Loucy (cell line): Measurements from ENCODE around the gene TEX28.
"Not testable (repeated sequence)": the region's sequence is repeated elsewhere in the genome, so short reads cannot be mapped to it uniquely, and the experiment has no call there.

Experiments
- H2AFZ ChIP-seq: fragments of 200-600 bp; sonication (generic); 2 replicates; pipeline ENCODE4 v1.6.0; 2016; ENCODE audit warnings: antibody characterized with exemption, mild to moderate bottlenecking, low read length, moderate library complexity
- H3F3A ChIP-seq: fragments of 200-600 bp; 2 replicates; pipeline ENCODE4 v1.6.0; 2016; ENCODE audit warnings: antibody characterized with exemption, low read depth, mild to moderate bottlenecking
- H3K27me3 ChIP-seq: fragments of 200-600 bp; sonication (generic); 2 replicates; pipeline ENCODE4 v1.6.1; 2014; ENCODE audit warnings: low read length, mild to moderate bottlenecking; ENCODE audit not compliant: insufficient read depth, poor library complexity, severe bottlenecking
- H3K36me3 ChIP-seq: fragments of 200-600 bp; sonication (generic); 2 replicates; pipeline ENCODE4 v1.6.1; 2016; ENCODE audit warnings: low read length; ENCODE audit not compliant: insufficient read depth
- H3K4me1 ChIP-seq: fragments of 200-600 bp; sonication (generic); 2 replicates; pipeline ENCODE4 v1.5.1; 2014; ENCODE audit warnings: low read length, mild to moderate bottlenecking; ENCODE audit not compliant: insufficient read depth, poor library complexity, severe bottlenecking
- H3K4me2 ChIP-seq: fragments of 200-600 bp; sonication (generic); 2 replicates; pipeline ENCODE4 v1.6.0; 2014; ENCODE audit warnings: antibody characterized with exemption, low read length, low read depth, mild to moderate bottlenecking; ENCODE audit not compliant: poor library complexity, severe bottlenecking
- H3K4me3 ChIP-seq: fragments of 200-600 bp; sonication (generic); 2 replicates; pipeline ENCODE4 v1.5.1; 2014; ENCODE audit warnings: low read length, mild to moderate bottlenecking, mixed read lengths; ENCODE audit not compliant: poor library complexity, severe bottlenecking
- H3K79me2 ChIP-seq: fragments of 200-600 bp; sonication (generic); 2 replicates; pipeline ENCODE4 v1.6.1; 2014; ENCODE audit warnings: low read length; ENCODE audit not compliant: insufficient read depth
- H3K9ac ChIP-seq: fragments of 200-600 bp; sonication (generic); 2 replicates; pipeline ENCODE4 v1.6.0; 2014; ENCODE audit warnings: mild to moderate bottlenecking, low read depth, low read length, moderate library complexity; ENCODE audit not compliant: poor library complexity, severe bottlenecking
- H3K9me2 ChIP-seq: fragments of 200-600 bp; sonication (generic); replicated peaks from 2 replicates; pipeline ENCODE4 v1.6.1; 2016; ENCODE audit warnings: low read depth, low read length, mixed read lengths
- H3K9me3 ChIP-seq: fragments of 200-600 bp; sonication (generic); 2 replicates; pipeline ENCODE4 v1.6.1; 2014; ENCODE audit warnings: mild to moderate bottlenecking, antibody characterized with exemption, low read length, low read depth; ENCODE audit not compliant: insufficient read depth
- H4K20me1 ChIP-seq: fragments of 200-600 bp; sonication (generic); 2 replicates; pipeline ENCODE4 v1.6.0; 2014; ENCODE audit warnings: antibody characterized with exemption, low read length, mild to moderate bottlenecking; ENCODE audit not compliant: insufficient read depth, poor library complexity, severe bottlenecking
- EZH2phosphoT487 ChIP-seq: fragments of 200-600 bp; IDR thresholded peaks from 2 replicates; pipeline ENCODE4 v1.6.1; 2018; ENCODE audit warnings: antibody characterized with exemption, mild to moderate bottlenecking, moderate library complexity, borderline replicate concordance
- TF ChIP-seq, protein P1 (sequence below): fragments of 200-600 bp; sonication (generic); conservative IDR thresholded peaks from 2 replicates; pipeline ENCODE4 v1.5.1; 2014; ENCODE audit warnings: mild to moderate bottlenecking, antibody characterized with exemption, low read length

TEX28 gene

DNA sequence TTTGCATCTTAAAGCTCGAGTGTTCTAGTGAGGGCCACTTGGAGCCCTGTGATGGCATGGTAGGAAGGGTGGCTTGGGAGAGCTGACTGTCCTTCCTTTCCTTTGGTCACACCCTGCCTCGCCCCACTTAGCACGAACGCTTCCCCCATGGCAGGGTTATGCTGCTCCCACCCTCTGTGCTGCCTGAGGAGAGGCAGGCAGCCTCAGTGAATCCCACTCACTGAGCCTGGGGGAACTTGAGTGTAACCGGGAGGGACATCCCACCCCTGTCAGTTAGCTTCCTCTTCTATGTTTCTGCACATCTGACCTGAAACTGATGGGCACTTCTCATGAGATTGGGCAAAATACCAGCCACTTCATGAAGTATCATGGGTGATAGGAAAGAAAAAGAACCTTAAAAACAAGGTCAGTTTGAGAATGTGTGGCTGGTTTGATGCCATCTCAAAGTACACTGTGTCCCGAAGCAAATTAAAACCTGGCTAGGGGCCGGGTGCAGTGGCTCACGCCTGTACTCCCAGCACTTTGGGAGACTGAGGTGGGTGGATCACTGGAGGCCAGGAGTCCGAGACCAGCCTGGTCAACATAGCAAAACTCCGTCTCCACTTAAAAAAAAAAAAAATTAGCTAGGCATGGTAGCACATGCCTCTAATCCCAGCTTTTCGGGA, 10.7 kb upstream of the TEX28 start:
- Histone ChIP-seq H3K9me3 (no peaks in the 10 kb centered on the region), H3F3A (no peaks in the 10 kb centered on the region), H3K4me2 (no peak overlapping the region), H3K79me2 (no peaks in the 10 kb centered on the region), H3K4me1 (peaks cover 4% of the 10 kb centered on the region), H3K9ac (no peak overlapping the region), H3K36me3 (no peaks in the 10 kb centered on the region), H4K20me1 (no peaks in the 10 kb centered on the region), H3K27me3 (no peaks in the 10 kb centered on the region), H3K4me3 (no peak overlapping the region), H2AFZ (no peak overlapping the region), H3K9me2 (no peaks in the 10 kb centered on the region)
- TF ChIP-seq, protein P1, sequence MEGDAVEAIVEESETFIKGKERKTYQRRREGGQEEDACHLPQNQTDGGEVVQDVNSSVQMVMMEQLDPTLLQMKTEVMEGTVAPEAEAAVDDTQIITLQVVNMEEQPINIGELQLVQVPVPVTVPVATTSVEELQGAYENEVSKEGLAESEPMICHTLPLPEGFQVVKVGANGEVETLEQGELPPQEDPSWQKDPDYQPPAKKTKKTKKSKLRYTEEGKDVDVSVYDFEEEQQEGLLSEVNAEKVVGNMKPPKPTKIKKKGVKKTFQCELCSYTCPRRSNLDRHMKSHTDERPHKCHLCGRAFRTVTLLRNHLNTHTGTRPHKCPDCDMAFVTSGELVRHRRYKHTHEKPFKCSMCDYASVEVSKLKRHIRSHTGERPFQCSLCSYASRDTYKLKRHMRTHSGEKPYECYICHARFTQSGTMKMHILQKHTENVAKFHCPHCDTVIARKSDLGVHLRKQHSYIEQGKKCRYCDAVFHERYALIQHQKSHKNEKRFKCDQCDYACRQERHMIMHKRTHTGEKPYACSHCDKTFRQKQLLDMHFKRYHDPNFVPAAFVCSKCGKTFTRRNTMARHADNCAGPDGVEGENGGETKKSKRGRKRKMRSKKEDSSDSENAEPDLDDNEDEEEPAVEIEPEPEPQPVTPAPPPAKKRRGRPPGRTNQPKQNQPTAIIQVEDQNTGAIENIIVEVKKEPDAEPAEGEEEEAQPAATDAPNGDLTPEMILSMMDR = no peak
- no peak for TF ChIP-seq EZH2phosphoT487

DNA sequence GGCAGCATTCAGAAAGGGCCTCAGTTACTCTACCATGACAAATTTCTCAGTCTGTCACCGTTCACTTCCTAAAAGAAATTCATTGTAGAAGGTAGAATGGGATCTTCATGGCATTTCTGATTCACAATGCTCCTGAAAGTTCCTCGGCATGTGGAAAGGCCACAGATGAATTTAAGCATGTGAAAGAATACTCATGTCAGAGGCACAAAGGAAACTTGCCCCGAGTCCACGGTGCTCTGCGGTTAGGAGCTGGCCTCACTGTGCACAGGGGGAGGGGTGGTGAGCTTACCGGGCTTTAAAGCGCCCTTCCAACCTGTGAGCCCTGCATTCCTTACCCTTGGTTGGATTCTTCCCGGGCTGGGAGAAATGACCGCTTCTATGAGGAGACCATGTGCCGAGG, 9.9 kb upstream of the TEX28 start:
- Histone ChIP-seq H3K4me2 (no peak overlapping the region), H4K20me1 (no peaks in the 10 kb centered on the region), H2AFZ (no peak overlapping the region), H3K9me3 (no peaks in the 10 kb centered on the region), H3F3A (no peaks in the 10 kb centered on the region), H3K79me2 (no peaks in the 10 kb centered on the region), H3K27me3 (no peaks in the 10 kb centered on the region), H3K4me3 (no peak overlapping the region), H3K36me3 (no peaks in the 10 kb centered on the region), H3K9ac (no peak overlapping the region), H3K9me2 (no peaks in the 10 kb centered on the region), H3K4me1 (peaks cover 4% of the 10 kb centered on the region)
- TF ChIP-seq EZH2phosphoT487 = no peak
- TF ChIP-seq, protein P1 = no peak

DNA sequence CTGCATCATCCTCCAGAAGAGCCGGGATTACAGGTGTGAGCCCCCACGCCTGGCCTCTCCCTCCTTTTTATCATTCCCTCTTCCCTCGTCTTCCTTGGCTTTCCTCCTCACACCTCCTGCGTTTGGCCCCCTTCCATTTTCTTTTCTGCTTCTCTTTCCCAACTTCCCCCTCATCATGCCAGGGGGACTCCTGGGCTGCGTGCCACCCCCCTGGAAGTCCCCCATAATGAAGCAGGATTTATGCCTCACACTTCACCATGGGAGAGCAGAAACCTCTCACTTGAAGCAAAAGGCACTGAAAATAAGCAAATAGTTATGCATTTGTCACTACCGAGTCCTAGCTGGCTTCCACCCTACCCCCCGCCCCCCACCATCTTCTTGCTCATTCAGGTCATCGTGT, 8.6 kb upstream of the TEX28 start:
- no peak overlapping the region for H3K4me3 ChIP-seq
- no peaks in the 10 kb centered on the region for H3K9me3 ChIP-seq
- TF ChIP-seq, protein P1 = no peak
- no peak for TF ChIP-seq EZH2phosphoT487
- no peaks in the 10 kb centered on the region for H3F3A ChIP-seq
- H3K27me3 ChIP-seq = no peaks in the 10 kb centered on the region
- no peaks in the 10 kb centered on the region for H4K20me1 ChIP-seq
- peaks cover 1% of the 10 kb centered on the region for H3K4me1 ChIP-seq
- no peaks in the 10 kb centered on the region for H3K79me2 ChIP-seq
- H3K4me2 ChIP-seq = no peak overlapping the region
- H3K9me2 ChIP-seq = no peaks in the 10 kb centered on the region
- no peaks in the 10 kb centered on the region for H3K36me3 ChIP-seq
- no peak overlapping the region for H3K9ac ChIP-seq
- H2AFZ ChIP-seq = no peak overlapping the region

DNA sequence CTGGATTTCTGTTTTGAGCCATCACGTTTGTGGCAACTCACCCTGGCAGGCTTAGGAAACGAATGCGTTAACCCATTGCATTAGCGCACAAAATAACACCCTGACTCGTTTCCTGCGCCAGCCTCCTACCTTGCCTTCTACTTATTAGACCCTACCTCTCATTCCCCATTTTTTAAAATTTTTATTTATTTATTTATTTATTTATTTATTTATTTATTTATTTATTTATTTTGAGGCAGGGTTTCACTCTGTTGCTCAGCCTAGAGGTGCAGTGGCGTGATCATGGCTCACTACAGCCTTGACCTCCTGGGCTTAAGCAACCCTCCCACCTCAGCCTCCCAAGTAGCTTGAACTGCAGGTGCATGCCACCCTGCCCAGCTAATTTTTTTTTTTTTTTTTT, 8.1 kb upstream of the TEX28 start:
- not testable (repeated sequence) for H3K27me3 ChIP-seq, H3K79me2 ChIP-seq, H2AFZ ChIP-seq, H3K9ac ChIP-seq, H3K4me2 ChIP-seq, H3K9me2 ChIP-seq, H3K36me3 ChIP-seq, H4K20me1 ChIP-seq, H3F3A ChIP-seq, H3K4me1 ChIP-seq, H3K4me3 ChIP-seq, H3K9me3 ChIP-seq
